Astrocyte (in vitro differentiated cells and primary cell): Measurements from ENCODE around the gene LDAF1. TPM values are rescaled to one million over a fixed set of nuclear protein-coding genes. Genes with fewer than 3 reads are reported as not detected.
"Not testable (repeated sequence)": the region's sequence is repeated elsewhere in the genome, so short reads cannot be mapped to it uniquely, and the experiment has no call there.

Experiments used
- DNase-seq: peaks from one replicate; pipeline ENCODE4 v3.0.0-alpha.2; 2010; ENCODE audit warnings: low read depth
- FAIRE-seq: peaks from 2 replicates; lab custom pipeline; 2011; peaks lifted over from hg19 to GRCh38; lab: Jason Lieb, UNC
- H2AFZ ChIP-seq: 2 replicates; pipeline ENCODE4 v1.6.0; 2012; ENCODE audit warnings: low read depth, low read length, inconsistent platforms
- H3K27ac ChIP-seq: 2 replicates; pipeline ENCODE4 v1.5.1; 2011; ENCODE audit warnings: low read depth, low read length, inconsistent platforms
- H3K27me3 ChIP-seq: 2 replicates; pipeline ENCODE4 v1.6.0; 2011; ENCODE audit warnings: low read length, inconsistent platforms; ENCODE audit not compliant: insufficient read depth
- H3K36me3 ChIP-seq: 2 replicates; pipeline ENCODE4 v1.5.1; 2011; ENCODE audit warnings: low read length, inconsistent platforms; ENCODE audit not compliant: insufficient read depth
- H3K4me1 ChIP-seq: 2 replicates; pipeline ENCODE4 v1.5.1; 2011; ENCODE audit warnings: low read length, inconsistent platforms; ENCODE audit not compliant: insufficient read depth
- H3K4me2 ChIP-seq: 2 replicates; pipeline ENCODE4 v1.6.0; 2012; ENCODE audit warnings: low read length, inconsistent platforms
- H3K4me3 ChIP-seq: 2 replicates; pipeline ENCODE4 v1.5.1; 2011; ENCODE audit warnings: low read depth, mild to moderate bottlenecking, low read length, inconsistent platforms; ENCODE audit not compliant: insufficient read depth
- H3K79me2 ChIP-seq: 2 replicates; pipeline ENCODE4 v1.6.0; 2012; ENCODE audit warnings: mild to moderate bottlenecking, low read length, inconsistent platforms; ENCODE audit not compliant: insufficient read depth
- H3K9ac ChIP-seq: 2 replicates; pipeline ENCODE4 v1.6.0; 2012; ENCODE audit warnings: mild to moderate bottlenecking, low read length, inconsistent platforms
- H3K9me3 ChIP-seq: 2 replicates; pipeline ENCODE4 v1.5.1; 2012; ENCODE audit warnings: low read depth, mild to moderate bottlenecking, low read length, inconsistent platforms; ENCODE audit not compliant: insufficient read depth
- H4K20me1 ChIP-seq: 2 replicates; pipeline ENCODE4 v1.6.0; 2012; ENCODE audit warnings: low read length, inconsistent platforms; ENCODE audit not compliant: insufficient read depth
- H3K27ac Mint-ChIP-seq: one replicate; pipeline ENCODE4 v1.8.0; 2021; ENCODE audit warnings: mild to moderate bottlenecking, mixed read lengths; ENCODE audit not compliant: unreplicated experiment
- H3K27me3 Mint-ChIP-seq: one replicate; pipeline ENCODE4 v1.8.0; 2021; ENCODE audit warnings: low read depth, mixed read lengths; ENCODE audit not compliant: unreplicated experiment
- H3K36me3 Mint-ChIP-seq: one replicate; pipeline ENCODE4 v1.8.0; 2021; ENCODE audit warnings: low read depth, mixed read lengths; ENCODE audit not compliant: unreplicated experiment
- H3K4me1 Mint-ChIP-seq: one replicate; pipeline ENCODE4 v1.8.0; 2021; ENCODE audit warnings: low read depth, mixed read lengths; ENCODE audit not compliant: unreplicated experiment
- H3K4me3 Mint-ChIP-seq: one replicate; pipeline ENCODE4 v1.8.0; 2021; ENCODE audit warnings: mild to moderate bottlenecking, moderate library complexity, mixed read lengths; ENCODE audit not compliant: unreplicated experiment
- H3K9me3 Mint-ChIP-seq: one replicate; pipeline ENCODE4 v1.8.0; 2021; ENCODE audit warnings: mild to moderate bottlenecking, mixed read lengths; ENCODE audit not compliant: unreplicated experiment
- EZH2 ChIP-seq: IDR thresholded peaks from 2 replicates; pipeline ENCODE4 v1.6.1; 2012; ENCODE audit warnings: mild to moderate bottlenecking, low read length, inconsistent platforms; ENCODE audit not compliant: insufficient read depth
- total RNA-seq: library from RNA; stranded (reverse); gene quantifications from 2 replicates; pipeline ENCODE4 v1.2.1, GENCODE V29; 2021
- TF ChIP-seq, protein P1 (sequence below): IDR thresholded peaks from 2 replicates; pipeline ENCODE4 v1.5.1; 2011; ENCODE audit warnings: low read depth, mild to moderate bottlenecking, inconsistent platforms, low read length, moderate library complexity; ENCODE audit not compliant: insufficient read depth

The LDAF1 gene
- total RNA-seq, 1 donor from 2014 or later, result 38.6 TPM

DNA sequence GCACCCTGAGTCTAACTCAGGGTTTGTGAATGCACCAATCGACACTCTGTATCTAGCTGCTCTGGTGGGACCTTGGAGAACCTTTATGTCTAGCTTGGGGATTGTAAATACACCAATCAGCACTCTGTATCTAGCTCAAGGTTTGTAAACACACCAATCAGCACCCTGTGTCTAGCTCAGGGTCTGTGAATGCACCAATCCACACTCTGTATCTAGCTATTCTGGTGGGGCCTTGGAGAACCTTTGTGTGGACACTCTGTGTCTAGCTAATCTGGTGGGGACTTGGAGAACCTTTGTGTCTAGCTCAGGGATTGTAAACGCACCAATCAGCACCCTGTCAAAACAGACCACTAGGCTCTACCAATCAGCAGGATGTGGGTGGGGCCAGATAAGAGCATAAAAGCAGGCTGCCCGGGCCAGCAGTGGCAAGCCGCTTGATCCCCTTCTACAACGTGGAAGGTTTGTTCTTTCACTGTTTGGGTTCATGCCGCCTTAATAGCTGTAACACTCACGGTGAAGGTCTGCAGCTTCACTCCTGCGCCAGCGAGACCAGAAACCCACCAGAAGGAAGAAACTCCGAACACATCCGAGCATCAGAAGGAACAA lies 5.2 kb upstream of the LDAF1 start:
- H3K4me2 ChIP-seq, DNase-seq, H3K4me1 Mint-ChIP-seq, H3K9me3 Mint-ChIP-seq, H3K4me3 ChIP-seq, H3K27ac ChIP-seq, H4K20me1 ChIP-seq, H3K36me3 Mint-ChIP-seq, H3K9ac ChIP-seq, FAIRE-seq, H3K9me3 ChIP-seq, H3K27me3 Mint-ChIP-seq, H3K36me3 ChIP-seq, H3K79me2 ChIP-seq, H2AFZ ChIP-seq, H3K27ac Mint-ChIP-seq, H3K4me3 Mint-ChIP-seq, H3K27me3 ChIP-seq: not testable (repeated sequence)
- peaks cover 14% of the 10 kb centered on the region for H3K4me1 ChIP-seq

DNA sequence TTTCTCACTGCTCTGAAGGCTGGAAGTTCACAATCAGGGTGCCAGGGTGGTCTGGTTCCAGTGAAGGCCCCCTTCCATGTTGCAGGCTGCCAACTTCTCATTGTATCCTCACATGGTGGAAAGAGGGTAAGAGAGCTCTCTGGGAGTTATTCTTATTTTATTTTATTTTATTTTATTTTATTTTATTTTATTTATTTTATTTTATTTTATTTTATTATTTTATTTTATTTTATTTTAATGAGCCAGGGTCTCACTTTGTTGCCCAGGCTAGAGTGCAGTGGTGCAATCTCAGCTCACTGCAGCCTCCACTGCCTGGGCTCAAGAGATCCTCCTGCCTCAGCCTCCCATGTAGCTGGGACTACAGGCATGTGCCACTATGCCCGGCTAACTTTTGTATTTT lies 2.5 kb upstream of the LDAF1 start:
- H3K27ac ChIP-seq, H3K4me1 Mint-ChIP-seq, H3K27me3 ChIP-seq, H3K9me3 Mint-ChIP-seq, H3K27ac Mint-ChIP-seq, DNase-seq, H3K4me2 ChIP-seq, H3K36me3 Mint-ChIP-seq, H3K4me1 ChIP-seq, H3K9me3 ChIP-seq, H4K20me1 ChIP-seq, FAIRE-seq, H3K27me3 Mint-ChIP-seq, H3K4me3 ChIP-seq, H3K4me3 Mint-ChIP-seq, H3K36me3 ChIP-seq, H3K9ac ChIP-seq, H3K79me2 ChIP-seq, H2AFZ ChIP-seq: not testable (repeated sequence)

DNA sequence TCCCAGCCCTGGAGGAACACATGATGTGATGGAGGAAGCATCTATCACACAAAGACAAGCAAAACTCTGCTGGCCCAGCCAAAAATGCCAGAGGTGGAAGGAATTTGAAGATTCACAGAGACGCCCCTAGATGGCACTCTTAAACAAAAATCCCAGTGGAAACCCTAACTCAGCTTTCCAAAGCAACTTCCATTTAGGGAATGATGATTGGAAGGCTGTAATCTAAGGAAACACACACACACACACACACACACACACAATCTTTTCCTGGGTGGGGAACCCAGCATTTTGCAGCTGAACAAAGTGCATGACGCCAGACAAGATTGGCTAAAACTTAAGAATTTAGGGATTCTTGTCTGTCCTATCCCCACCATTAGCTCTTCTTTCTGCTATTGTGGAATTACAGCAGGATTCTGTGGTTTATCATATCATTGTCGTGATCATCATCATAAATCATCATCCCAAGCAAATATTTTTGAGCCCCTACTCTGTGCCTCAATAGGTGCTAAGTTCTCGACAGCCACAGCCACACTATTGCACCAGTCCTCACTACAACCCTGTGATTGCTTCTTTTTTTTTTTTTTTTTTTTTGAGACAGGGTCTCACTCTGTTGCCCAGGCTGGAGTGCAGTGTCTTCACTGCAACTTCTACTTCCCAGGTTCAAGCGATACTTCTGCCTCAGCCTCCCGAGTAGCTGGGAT lies 1.6 kb upstream of the LDAF1 start:
- Mint-ChIP-seq H3K9me3 (no peaks in the 10 kb centered on the region), H3K4me3 (no peak overlapping the region), H3K27ac (no peak overlapping the region), H3K36me3 (no peaks in the 10 kb centered on the region), H3K27me3 (no peaks in the 10 kb centered on the region), H3K4me1 (peaks cover 3% of the 10 kb centered on the region)
- TF ChIP-seq, protein P1, sequence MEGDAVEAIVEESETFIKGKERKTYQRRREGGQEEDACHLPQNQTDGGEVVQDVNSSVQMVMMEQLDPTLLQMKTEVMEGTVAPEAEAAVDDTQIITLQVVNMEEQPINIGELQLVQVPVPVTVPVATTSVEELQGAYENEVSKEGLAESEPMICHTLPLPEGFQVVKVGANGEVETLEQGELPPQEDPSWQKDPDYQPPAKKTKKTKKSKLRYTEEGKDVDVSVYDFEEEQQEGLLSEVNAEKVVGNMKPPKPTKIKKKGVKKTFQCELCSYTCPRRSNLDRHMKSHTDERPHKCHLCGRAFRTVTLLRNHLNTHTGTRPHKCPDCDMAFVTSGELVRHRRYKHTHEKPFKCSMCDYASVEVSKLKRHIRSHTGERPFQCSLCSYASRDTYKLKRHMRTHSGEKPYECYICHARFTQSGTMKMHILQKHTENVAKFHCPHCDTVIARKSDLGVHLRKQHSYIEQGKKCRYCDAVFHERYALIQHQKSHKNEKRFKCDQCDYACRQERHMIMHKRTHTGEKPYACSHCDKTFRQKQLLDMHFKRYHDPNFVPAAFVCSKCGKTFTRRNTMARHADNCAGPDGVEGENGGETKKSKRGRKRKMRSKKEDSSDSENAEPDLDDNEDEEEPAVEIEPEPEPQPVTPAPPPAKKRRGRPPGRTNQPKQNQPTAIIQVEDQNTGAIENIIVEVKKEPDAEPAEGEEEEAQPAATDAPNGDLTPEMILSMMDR, result peak; percentile 75
- no peak for TF ChIP-seq EZH2
- Histone ChIP-seq H3K79me2 (no peaks in the 10 kb centered on the region), H3K27ac (no peak overlapping the region), H3K4me2 (peak overlapping the region; percentile 45), H4K20me1 (no peaks in the 10 kb centered on the region), H3K9me3 (no peaks in the 10 kb centered on the region), H3K27me3 (no peaks in the 10 kb centered on the region), H3K9ac (no peak overlapping the region), H2AFZ (no peak overlapping the region), H3K4me1 (peaks cover 9% of the 10 kb centered on the region), H3K4me3 (no peak overlapping the region), H3K36me3 (no peaks in the 10 kb centered on the region)
- peak; percentile 56 for FAIRE-seq
- DNase-seq, result peak; percentile 78
